Measurements from ENCODE around the gene DPP6. TPM values are rescaled to one million over a fixed set of nuclear protein-coding genes. Genes with fewer than 3 reads are reported as not detected.

DPP6 gene
- total RNA-seq, 1 experiment from 2014 or later, result not detected

DNA sequence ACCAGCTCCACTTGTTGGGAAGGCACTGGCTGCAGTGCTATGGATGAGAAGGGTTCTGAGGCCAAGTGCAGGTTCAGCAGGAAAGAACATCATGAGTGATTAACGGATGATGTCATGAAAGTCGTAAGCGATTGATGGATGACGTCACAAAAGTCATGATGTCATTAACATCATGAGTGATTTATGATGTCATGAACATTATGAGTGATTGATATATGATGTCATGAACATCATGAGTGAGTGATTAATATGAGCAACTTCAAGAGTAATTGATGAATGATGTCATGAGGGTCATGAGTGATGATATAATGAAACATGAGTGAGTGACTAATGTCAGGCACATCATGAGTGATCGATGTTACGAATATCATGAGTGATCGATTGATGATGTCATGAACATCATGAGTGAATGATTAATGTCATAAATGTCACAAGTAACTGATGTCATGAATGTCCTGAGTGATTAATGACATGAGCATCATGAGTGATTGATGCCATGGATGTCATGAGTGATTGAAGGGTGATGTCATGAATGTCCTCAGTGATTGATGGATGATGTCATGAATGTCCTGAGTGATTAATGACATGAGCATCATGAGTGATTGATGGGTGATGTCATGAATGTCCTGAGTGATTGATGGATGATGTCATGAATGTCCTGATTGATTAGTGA is 765.2 kb downstream of the DPP6 start:
- no peak for DNase-seq (ENCODE audit: low spot score)

DNA sequence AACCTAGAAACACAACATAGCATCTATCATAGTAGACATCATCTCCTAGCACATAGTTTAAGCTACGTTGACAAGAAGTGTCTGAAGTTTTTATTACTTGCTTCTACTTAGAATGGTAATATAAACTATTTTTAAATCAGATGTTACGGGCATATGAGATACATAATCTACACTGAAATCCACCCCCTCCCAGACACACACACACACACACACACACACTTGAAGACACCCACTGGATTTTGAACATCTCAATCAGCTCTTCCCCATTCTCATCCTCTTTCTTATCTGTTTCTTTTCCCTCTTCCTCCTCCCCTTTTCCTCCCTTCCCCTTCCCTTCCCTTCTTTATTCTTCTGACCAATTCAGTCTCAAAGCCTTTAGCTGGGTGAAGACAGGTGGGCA is 774.8 kb downstream of the DPP6 start:
- no peak for DNase-seq (ENCODE audit: low spot score)

DNA sequence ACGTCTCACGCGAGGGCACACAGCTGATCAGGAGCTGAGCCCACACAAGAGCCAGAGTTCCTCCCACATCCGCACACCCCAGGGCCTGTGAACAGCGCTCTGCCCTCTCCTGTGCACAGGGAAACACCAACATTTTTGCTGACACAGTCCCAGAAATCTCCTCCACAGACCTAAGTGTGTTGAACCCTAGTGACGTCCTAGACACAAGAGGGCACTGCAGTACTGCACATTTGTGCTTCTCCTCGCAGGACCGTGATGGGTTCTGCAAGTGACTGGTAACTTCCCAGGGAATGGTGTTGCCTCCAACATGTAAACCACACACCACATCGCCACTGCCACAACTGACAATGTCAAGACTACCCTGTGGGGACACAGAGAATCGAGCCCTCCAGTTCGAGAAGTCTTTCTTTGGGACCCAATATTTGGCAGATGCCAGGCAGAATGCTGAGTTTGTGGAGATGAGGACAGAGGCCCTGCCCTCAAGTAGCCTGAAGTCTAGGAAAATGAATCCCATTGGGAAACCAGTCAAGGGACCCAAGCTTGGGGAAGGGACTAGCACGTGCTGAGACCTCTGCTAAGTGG is 780.5 kb downstream of the DPP6 start:
- DNase-seq (ENCODE audit: low spot score), result no peak

DNA sequence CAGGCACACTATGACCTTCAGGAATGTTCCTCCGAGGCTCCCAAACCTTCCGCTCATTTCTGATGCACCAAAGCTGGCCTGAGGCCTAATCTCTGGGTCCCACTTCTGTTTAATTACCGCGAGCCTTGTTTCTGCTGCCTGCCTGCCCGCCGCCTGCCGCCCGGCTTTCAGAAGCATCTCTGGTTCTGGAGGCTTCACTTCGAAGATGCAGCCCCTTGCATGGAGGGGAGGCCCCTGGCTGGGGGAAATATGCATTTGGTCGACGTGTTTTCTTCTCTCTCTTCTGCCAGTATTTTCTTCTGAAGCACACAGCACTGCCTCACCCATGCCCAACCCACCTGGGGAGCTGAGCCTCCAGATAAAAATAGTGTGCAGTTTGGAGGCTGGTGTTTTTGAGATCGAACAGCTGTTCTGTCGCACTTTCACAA is 783.8 kb downstream of the DPP6 start:
- no peak for DNase-seq (ENCODE audit: low spot score)

DNA sequence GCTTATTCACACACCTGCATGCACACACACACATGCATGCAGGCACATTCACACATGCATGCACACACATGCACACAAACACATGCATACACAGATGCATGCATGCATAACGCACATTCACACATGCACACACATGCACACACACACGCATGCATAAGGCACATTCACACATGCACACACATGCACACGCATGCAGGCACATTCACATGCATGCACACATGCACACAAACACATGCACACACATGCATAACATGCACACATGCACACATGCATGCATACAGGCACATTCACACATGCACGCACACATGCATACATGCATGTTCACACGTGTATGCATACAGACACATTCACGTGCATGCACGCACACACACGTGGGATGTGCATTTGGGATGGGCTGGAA is 784.9 kb downstream of the DPP6 start:
- no peak for DNase-seq (ENCODE audit: low spot score)

DNA sequence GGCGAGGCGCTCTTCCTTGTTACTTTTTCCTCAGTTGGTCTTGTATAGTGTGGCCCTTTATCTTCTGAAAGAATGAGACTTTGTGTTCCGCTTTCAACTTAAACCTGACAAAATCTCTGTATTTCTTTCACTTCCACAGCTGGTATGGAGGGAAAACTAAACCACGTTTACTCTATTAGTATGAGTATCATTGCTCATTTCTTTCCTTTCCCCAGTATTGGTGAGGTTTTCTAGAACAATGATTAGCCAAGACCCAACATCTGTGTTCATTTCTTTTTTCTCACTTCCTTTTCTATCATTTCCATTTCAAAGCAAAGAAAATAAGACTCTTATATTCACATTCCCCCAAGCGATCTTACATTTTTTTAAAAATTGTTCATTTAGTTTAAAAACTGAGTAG is 785.4 kb downstream of the DPP6 start:
- no peak for DNase-seq (ENCODE audit: low spot score)

DNA sequence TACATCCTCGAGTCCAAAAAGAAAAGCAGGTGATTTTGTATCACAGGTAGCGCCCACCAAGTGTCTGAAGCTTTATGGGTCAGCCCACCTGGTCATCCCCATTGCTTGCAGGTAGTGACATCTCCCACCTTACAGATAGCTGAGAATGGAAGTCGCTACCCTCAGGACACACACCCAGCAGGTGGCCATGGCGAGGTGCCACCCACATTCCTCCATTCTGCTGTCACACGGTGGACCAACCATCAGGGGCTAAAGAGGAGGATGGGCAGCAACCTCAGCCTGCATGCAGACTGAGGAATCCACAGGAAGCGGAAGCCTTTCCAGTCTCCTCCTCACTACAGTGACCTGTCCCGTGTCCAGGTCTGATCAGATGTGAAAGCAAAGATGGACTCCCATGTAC is 787.9 kb downstream of the DPP6 start:
- no peak for DNase-seq (ENCODE audit: low spot score)

DNA sequence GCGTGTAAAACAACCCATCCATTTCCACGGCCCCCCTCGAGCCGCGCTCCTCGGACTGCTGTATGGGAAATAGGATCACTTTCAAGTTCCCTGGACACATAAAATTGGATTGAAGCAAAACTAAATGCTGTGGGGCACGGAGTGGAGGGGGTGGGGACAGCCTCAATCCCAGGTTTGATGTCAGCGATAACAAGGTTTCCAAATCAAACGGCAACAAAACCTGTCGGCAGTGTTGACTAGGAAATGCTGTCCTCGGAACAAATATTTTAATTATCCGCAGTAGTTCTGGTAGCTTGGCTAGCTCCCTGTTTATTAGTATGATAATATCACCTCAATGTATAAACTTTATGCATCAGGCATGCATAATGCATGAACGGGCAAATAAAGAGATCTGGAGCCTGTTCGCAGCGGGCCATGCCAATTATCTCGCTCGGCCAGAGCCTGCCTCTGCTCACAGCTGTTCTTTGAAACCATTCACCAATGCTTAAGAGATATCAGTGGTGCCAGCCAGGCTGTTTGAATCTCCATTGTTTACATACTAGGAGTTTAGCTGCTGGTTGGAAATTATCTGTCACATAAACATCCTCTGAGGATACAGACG is 789.6 kb downstream of the DPP6 start:
- DNase-seq (ENCODE audit: low spot score), result no peak

DNA sequence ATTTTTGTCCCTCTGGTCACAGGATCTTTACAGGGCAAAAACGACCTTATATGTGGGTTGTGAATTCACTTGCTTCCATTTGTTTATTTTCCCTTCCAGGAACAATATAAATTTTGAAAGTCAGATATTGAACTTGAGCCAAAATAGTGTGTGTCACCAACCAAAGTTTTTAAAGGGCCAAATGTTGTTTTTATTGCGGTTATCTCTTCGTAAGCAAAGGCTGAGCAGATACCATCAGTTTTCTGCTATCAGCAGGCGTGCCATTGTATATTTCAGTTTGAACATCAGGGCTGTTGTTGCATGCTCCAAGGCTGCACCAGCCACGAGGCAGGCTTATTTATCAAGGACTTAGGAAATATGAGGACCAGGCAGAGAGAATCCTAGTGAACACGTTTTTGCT is 790.4 kb downstream of the DPP6 start:
- no peak for DNase-seq (ENCODE audit: low spot score)

DNA sequence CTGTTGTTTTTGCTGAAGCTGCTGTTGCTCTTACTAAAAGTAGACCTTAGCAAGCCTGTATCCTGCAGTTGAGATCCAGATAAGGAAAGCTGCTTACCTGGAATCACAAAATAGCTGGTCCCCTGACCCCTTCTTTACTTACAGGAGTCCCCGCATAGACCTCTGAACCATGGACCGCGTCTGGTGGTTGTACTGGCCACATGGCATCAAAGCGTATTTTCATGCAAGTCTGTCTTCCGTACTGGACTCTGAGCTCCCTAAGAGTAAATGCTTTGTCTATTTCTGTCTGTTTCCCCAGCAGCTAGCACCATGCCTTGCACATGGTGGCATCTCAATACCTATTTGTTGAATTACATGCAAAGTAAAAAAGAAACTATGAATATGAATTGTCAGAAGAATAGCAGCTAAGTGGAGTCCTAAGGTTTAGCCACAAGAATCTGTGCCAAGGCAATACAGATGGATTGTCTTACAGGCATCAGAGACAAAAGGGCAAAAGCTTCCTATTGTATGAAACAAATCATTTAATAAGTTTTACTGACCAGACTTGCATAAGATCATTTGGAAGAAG is 791.6 kb downstream of the DPP6 start:
- no peak for DNase-seq (ENCODE audit: low spot score)

DNA sequence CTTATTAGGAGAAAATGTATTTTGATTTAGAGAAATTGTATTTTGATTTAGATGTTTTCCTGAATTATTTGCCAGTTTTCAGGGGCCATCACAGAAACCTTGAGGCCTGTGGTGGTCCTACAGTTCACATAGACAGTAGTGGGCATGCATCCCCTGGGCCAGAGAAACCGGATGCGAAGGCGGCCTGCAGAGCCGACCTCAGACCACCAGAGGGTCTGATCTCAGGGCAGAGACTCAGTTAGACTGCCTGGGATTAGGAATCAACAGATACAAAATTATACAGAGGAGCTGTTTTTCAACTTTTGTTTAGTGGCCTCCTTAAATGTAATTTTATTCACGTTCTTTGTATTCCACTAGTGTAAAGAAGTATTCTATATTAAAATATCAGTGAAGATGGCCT is 792.3 kb downstream of the DPP6 start:
- DNase-seq (ENCODE audit: low spot score), result no peak

DNA sequence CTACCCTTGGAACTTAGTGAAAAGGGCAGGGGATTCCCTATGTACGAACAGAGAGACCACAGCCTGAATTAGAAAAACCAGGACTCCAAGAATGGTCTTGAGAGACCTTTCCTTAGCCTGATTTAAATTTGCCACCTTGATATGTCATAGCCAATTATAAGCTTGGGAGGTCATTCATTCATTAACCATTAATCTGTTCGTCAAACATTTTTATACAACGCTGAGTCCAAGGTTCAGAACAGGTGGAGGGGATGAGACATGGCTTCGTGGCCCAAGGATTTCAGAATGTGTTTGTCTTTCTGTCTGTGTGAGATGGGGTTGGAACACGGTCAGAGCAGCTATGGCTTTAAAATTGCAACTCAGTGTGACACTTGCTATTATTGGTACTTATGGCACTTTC is 792.8 kb downstream of the DPP6 start:
- no peak for DNase-seq (ENCODE audit: low spot score)

DNA sequence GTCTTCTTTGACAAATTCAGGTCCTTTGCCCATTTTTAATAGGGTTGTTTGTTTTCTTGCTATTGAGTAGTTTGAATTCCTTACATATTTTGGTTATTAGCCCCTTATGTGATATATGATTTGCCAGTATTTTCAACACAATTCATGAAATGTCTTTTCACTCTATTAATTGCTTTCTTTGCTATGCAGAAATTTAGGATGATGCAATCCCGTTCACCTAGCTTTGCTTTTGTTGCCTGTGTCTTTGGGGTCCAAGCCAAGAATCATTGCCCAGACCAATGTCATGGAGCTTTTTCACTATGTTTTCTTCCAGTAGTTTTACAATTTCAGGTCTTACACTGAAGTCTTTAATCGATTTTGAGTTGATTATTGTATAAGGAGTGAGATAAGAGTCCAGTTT is 796.3 kb downstream of the DPP6 start:
- no peak for DNase-seq (ENCODE audit: low spot score)

DNA sequence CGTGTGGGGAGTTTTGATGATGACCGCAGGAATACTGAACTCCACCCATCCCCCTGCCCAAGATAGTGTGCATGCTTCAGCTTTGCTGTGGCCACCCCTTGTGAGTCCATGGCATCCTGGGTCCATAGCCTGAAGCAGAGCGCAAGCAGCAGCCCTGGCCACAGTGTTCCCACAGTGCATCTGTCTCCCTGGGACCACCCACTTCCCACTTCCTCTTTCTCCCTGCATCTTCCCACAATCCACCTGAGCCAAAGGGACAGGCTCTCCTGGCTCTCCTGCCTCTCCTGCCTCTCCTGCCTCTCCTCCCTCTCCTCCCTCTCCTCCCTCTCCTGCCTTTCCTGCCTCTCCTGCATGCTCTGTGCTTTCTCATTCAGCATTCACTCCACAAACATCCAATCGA is 800.0 kb downstream of the DPP6 start:
- no peak for DNase-seq (ENCODE audit: low spot score)

DNA sequence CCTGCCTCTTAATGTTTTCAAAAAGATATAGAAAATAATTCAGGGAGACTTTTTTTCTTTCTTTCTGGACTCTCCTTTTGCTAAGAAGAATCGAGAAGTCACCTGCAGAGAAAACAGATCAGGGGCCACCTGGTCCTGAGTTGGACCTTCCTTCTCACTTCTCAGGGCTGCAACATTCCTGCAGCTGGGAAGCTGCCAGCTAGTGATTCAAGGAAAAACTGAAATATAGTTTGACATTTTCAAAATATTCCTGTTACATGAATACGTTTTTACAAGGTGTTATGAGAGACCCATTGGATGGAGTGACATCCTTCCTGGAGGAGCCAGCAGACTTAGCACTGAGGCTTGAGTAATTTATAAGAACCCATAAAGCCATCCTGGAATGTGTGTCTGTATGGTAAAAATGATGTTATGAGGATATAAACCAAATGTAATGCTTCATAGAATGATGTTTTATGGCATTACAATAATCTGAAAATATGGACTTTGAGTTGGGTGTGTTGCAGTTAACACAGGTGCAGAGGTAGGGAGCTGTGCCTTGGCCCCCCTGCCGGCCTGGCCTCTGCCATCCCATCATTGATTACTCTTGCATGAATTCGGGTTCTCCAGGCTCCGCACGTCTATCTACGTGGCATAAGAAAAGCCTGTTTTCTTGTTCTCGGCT is 801.0 kb downstream of the DPP6 start:
- no peak for DNase-seq (ENCODE audit: low spot score)

DNA sequence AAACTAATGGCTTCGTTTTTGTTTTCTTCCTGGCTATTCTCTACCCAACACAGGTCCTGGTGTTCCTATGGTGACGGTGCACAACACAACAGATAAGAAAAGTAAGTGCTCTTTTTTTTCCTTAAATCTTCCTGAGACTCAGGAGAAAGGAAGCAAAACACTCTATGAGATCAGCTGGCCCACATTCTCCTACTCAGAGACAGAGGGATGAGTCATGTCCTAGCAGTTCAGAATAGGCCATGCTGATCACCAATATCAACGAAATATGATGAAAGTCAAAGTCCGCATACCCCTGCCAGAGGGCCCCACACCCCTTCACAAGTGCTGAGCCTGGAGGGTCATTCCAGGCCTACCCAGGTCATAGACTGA is 801.5 kb downstream of the DPP6 start:
- no peak for DNase-seq (ENCODE audit: low spot score)

DNA sequence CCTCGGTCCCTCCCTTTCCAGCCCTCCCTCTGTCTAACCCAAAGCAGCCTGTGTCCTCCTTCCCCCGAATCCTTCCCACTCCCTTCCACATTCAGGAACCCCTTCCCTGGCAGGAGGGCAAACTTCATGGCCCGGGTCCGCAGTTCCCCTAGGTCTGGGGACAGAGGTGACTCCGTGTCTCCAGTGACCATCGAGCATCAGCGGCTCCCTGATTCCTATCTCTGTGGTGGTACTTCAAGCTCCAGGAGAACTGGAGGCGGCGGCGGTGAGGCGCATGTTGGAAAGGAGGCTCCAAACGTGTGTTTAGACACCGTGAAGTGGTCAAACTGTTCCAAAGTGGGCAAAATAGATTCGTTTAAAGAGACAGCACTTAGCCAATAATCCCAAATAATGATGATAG is 802.6 kb downstream of the DPP6 start:
- no peak for DNase-seq (ENCODE audit: low spot score)

DNA sequence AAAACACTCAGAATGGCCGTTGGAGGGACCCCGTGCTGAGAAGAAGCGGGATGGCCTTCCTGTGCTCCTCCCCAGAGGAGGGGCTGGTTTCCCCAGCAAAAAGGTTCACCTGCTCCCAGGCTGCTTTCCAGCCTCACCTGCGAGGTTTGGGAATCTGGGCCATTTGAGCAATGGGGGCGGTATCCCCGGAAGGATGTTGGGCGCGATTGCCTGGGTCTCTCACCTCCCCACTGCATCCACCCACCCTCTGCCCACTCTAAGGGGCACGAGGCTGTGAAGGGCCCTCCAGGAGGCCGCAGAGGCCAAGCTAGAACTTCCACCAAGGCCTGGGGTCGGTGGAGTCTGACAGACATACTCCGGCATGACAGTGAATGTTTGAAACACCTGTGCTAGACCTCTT is 803.2 kb downstream of the DPP6 start:
- DNase-seq (ENCODE audit: low spot score), result no peak

DNA sequence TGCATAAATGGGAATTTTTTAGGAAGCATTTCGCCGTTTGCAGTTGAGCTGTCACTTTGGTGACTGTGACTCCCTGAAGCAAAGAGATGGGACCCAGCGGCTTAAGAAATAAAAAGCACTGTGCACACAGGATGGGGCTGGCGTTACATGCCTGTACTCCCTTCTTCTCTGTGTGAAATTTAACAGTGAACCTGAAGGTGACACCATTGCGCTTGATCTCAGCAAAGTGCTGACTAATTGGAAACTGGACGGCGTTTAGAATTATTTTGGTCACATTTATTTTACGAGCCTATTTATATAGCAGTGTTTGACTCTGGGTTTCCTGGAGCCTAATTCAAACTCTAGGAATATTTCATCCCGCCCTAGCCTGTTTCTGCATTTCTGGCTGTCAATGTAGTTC is 804.5 kb downstream of the DPP6 start:
- no peak for DNase-seq (ENCODE audit: low spot score)

DNA sequence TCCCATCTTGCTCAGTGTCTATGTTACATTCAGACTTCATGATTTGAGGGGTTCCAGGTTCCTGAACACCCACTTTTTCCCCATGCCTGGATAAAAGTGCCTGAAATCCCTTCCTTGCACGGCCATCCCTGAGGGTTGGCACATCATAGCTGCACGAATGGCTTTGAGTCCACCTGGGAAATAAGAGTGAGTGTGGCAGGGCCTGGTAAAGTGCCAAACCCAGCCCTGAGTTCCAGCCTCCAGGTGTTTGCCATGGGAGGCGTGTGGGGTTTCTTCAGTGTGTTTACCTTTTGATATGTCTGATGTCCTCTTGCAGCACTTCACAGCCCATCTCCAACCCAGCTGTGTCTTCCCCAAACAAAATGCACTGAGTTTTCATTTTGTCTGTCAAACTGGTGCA is 805.0 kb downstream of the DPP6 start:
- DNase-seq (ENCODE audit: low spot score), result no peak

DNA sequence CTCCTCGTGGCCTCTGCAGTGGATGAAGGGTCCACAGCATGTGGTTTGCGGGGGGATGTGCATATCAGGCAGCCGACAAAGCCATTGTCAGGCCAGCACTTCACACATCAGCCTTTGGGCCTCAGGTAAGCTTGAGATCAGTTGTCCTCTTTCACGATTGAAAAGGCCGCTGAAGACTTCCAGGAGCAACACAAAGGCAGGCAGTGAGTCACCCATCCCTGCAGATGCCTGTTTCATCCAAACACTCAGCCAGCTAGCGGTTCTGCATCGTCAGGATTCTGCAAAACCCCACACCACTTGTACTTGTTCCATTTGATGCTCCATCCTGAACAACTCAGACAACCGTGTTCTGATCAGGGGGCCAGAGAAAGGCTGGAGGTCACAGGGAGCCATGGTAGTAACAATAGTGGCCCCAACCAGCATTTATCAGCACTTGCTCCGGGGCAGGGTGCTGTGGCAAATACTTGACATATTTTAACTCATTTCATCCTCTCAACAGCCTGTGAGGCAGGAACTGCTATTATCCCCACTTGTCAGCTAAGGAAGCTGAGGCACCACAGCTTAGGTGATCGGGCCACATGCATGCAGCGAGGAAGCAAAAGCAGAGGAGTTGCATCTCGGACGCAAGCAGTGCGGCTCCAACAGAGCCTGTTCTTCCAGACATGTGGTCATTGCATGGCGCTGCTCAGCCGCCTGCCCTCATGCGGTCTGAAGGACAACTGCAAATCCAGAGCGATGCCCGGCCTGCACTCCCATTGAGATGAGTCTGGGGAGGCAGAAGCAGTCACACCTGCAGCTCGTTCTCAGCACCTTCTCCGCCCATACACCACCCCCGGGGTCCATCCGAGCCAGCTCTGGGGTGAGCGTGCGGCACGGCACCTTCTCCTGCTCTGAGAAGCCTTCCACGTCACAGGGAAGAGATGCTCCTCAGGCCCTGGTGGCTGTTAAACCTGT is 805.8 kb downstream of the DPP6 start:
- no peak for DNase-seq (ENCODE audit: low spot score)
